Astrocyte (in vitro differentiated cells and primary cell): ENCODE measurements around the gene PSTK. TPM values are rescaled to one million over a fixed set of nuclear protein-coding genes. Genes with fewer than 3 reads are reported as not detected.

ENCODE experiments used
- DNase-seq: peaks from one replicate; pipeline ENCODE4 v3.0.0-alpha.2; 2010; ENCODE audit warnings: low read depth
- FAIRE-seq: peaks from 2 replicates; lab custom pipeline; 2011; peaks lifted over from hg19 to GRCh38; lab: Jason Lieb, UNC
- H2AFZ ChIP-seq: 2 replicates; pipeline ENCODE4 v1.6.0; 2012; ENCODE audit warnings: low read depth, low read length, inconsistent platforms
- H3K27ac ChIP-seq: 2 replicates; pipeline ENCODE4 v1.5.1; 2011; ENCODE audit warnings: low read depth, low read length, inconsistent platforms
- H3K27me3 ChIP-seq: 2 replicates; pipeline ENCODE4 v1.6.0; 2011; ENCODE audit warnings: low read length, inconsistent platforms; ENCODE audit not compliant: insufficient read depth
- H3K36me3 ChIP-seq: 2 replicates; pipeline ENCODE4 v1.5.1; 2011; ENCODE audit warnings: low read length, inconsistent platforms; ENCODE audit not compliant: insufficient read depth
- H3K4me1 ChIP-seq: 2 replicates; pipeline ENCODE4 v1.5.1; 2011; ENCODE audit warnings: low read length, inconsistent platforms; ENCODE audit not compliant: insufficient read depth
- H3K4me2 ChIP-seq: 2 replicates; pipeline ENCODE4 v1.6.0; 2012; ENCODE audit warnings: low read length, inconsistent platforms
- H3K4me3 ChIP-seq: 2 replicates; pipeline ENCODE4 v1.5.1; 2011; ENCODE audit warnings: low read depth, mild to moderate bottlenecking, low read length, inconsistent platforms; ENCODE audit not compliant: insufficient read depth
- H3K79me2 ChIP-seq: 2 replicates; pipeline ENCODE4 v1.6.0; 2012; ENCODE audit warnings: mild to moderate bottlenecking, low read length, inconsistent platforms; ENCODE audit not compliant: insufficient read depth
- H3K9ac ChIP-seq: 2 replicates; pipeline ENCODE4 v1.6.0; 2012; ENCODE audit warnings: mild to moderate bottlenecking, low read length, inconsistent platforms
- H3K9me3 ChIP-seq: 2 replicates; pipeline ENCODE4 v1.5.1; 2012; ENCODE audit warnings: low read depth, mild to moderate bottlenecking, low read length, inconsistent platforms; ENCODE audit not compliant: insufficient read depth
- H4K20me1 ChIP-seq: 2 replicates; pipeline ENCODE4 v1.6.0; 2012; ENCODE audit warnings: low read length, inconsistent platforms; ENCODE audit not compliant: insufficient read depth
- H3K27ac Mint-ChIP-seq: one replicate; pipeline ENCODE4 v1.8.0; 2021; ENCODE audit warnings: mild to moderate bottlenecking, mixed read lengths; ENCODE audit not compliant: unreplicated experiment
- H3K27me3 Mint-ChIP-seq: one replicate; pipeline ENCODE4 v1.8.0; 2021; ENCODE audit warnings: low read depth, mixed read lengths; ENCODE audit not compliant: unreplicated experiment
- H3K36me3 Mint-ChIP-seq: one replicate; pipeline ENCODE4 v1.8.0; 2021; ENCODE audit warnings: low read depth, mixed read lengths; ENCODE audit not compliant: unreplicated experiment
- H3K4me1 Mint-ChIP-seq: one replicate; pipeline ENCODE4 v1.8.0; 2021; ENCODE audit warnings: low read depth, mixed read lengths; ENCODE audit not compliant: unreplicated experiment
- H3K4me3 Mint-ChIP-seq: one replicate; pipeline ENCODE4 v1.8.0; 2021; ENCODE audit warnings: mild to moderate bottlenecking, moderate library complexity, mixed read lengths; ENCODE audit not compliant: unreplicated experiment
- H3K9me3 Mint-ChIP-seq: one replicate; pipeline ENCODE4 v1.8.0; 2021; ENCODE audit warnings: mild to moderate bottlenecking, mixed read lengths; ENCODE audit not compliant: unreplicated experiment
- EZH2 ChIP-seq: IDR thresholded peaks from 2 replicates; pipeline ENCODE4 v1.6.1; 2012; ENCODE audit warnings: mild to moderate bottlenecking, low read length, inconsistent platforms; ENCODE audit not compliant: insufficient read depth
- total RNA-seq: library from RNA; stranded (reverse); gene quantifications from 2 replicates; pipeline ENCODE4 v1.2.1, GENCODE V29; 2021
- TF ChIP-seq, protein P1 (sequence below): IDR thresholded peaks from 2 replicates; pipeline ENCODE4 v1.5.1; 2011; ENCODE audit warnings: low read depth, mild to moderate bottlenecking, inconsistent platforms, low read length, moderate library complexity; ENCODE audit not compliant: insufficient read depth

Gene PSTK
- total RNA-seq, 1 donor from 2014 or later = 4.8 TPM

GRCh38 chr10:122992031-122992585 lies 11.9 kb downstream of the PSTK start:
- H3K27ac Mint-ChIP-seq = no peak overlapping the region
- Histone ChIP-seq H3K27ac (no peak overlapping the region), H2AFZ (no peak overlapping the region), H3K36me3 (peaks cover 6% of the 10 kb centered on the region), H3K79me2 (peaks cover 3% of the 10 kb centered on the region), H3K9me3 (no peaks in the 10 kb centered on the region), H3K4me2 (no peak overlapping the region), H3K9ac (no peak overlapping the region), H3K4me3 (no peak overlapping the region), H3K4me1 (no peaks in the 10 kb centered on the region), H4K20me1 (peaks cover 6% of the 10 kb centered on the region), H3K27me3 (no peaks in the 10 kb centered on the region)
- H3K9me3 Mint-ChIP-seq = no peaks in the 10 kb centered on the region
- no peak overlapping the region for H3K4me3 Mint-ChIP-seq
- peaks cover 8% of the 10 kb centered on the region for H3K36me3 Mint-ChIP-seq
- DNase-seq (no peak), FAIRE-seq (no peak)
- H3K27me3 Mint-ChIP-seq = no peaks in the 10 kb centered on the region
- H3K4me1 Mint-ChIP-seq = peaks cover 5% of the 10 kb centered on the region
- TF ChIP-seq EZH2 = no peak
- TF ChIP-seq, protein P1, sequence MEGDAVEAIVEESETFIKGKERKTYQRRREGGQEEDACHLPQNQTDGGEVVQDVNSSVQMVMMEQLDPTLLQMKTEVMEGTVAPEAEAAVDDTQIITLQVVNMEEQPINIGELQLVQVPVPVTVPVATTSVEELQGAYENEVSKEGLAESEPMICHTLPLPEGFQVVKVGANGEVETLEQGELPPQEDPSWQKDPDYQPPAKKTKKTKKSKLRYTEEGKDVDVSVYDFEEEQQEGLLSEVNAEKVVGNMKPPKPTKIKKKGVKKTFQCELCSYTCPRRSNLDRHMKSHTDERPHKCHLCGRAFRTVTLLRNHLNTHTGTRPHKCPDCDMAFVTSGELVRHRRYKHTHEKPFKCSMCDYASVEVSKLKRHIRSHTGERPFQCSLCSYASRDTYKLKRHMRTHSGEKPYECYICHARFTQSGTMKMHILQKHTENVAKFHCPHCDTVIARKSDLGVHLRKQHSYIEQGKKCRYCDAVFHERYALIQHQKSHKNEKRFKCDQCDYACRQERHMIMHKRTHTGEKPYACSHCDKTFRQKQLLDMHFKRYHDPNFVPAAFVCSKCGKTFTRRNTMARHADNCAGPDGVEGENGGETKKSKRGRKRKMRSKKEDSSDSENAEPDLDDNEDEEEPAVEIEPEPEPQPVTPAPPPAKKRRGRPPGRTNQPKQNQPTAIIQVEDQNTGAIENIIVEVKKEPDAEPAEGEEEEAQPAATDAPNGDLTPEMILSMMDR = no peak

DNA sequence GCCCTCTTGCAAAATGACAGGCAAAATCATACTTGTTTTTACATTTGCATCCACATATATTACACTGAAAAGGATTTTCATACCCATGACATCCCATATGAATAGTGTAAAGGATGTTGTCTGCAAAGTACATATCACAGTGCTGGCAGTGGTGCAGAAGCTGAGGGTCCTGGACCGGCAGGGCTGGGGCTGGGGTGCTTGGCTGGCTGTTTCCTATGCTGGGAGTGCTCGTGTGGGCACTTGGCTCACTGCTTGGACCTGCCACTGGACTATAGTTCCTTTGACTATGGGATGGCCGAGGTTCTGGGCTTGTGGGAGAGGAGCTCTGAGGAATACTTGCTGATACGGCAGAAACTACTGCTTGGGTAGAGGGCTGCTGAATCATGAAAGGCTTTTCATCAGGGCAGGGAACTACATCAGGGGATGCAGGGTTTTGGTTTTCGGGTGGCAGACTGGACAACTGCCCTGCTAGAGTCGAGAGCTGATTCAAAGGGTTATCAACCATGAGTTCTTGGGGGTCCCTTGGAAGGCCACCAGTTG lies 13.7 kb downstream of the PSTK start:
- peaks cover 6% of the 10 kb centered on the region for H3K36me3 ChIP-seq
- Mint-ChIP-seq H3K4me1 (peaks cover 5% of the 10 kb centered on the region), H3K27me3 (no peaks in the 10 kb centered on the region), H3K36me3 (peaks cover 8% of the 10 kb centered on the region), H3K4me3 (no peak overlapping the region), H3K9me3 (no peaks in the 10 kb centered on the region), H3K27ac (no peak overlapping the region)
- peaks cover 10% of the 10 kb centered on the region for H3K79me2 ChIP-seq
- H3K4me1 ChIP-seq = no peaks in the 10 kb centered on the region
- H3K27me3 ChIP-seq = no peaks in the 10 kb centered on the region
- DNase-seq (no peak), FAIRE-seq (no peak)
- no peaks in the 10 kb centered on the region for H3K9me3 ChIP-seq
- no peak for TF ChIP-seq EZH2
- TF ChIP-seq, protein P1 = no peak
- H3K9ac ChIP-seq = no peak overlapping the region
- no peak overlapping the region for H2AFZ ChIP-seq
- H3K4me3 ChIP-seq = no peak overlapping the region
- peaks cover 19% of the 10 kb centered on the region for H4K20me1 ChIP-seq
- H3K27ac ChIP-seq = no peak overlapping the region
- H3K4me2 ChIP-seq = no peak overlapping the region

GRCh38 chr10:122995936-122996335 lies 15.7 kb downstream of the PSTK start:
- H3K27me3 Mint-ChIP-seq = no peaks in the 10 kb centered on the region
- FAIRE-seq = no peak
- Histone ChIP-seq H3K4me2 (no peak overlapping the region), H3K36me3 (peaks cover 6% of the 10 kb centered on the region), H3K4me1 (no peaks in the 10 kb centered on the region), H3K27me3 (no peaks in the 10 kb centered on the region), H4K20me1 (peaks cover 26% of the 10 kb centered on the region), H3K79me2 (peaks cover 28% of the 10 kb centered on the region), H3K27ac (no peak overlapping the region), H3K4me3 (no peak overlapping the region), H3K9me3 (no peaks in the 10 kb centered on the region), H2AFZ (no peak overlapping the region), H3K9ac (no peak overlapping the region)
- no peak for DNase-seq
- no peak overlapping the region for H3K27ac Mint-ChIP-seq
- no peaks in the 10 kb centered on the region for H3K4me1 Mint-ChIP-seq
- no peaks in the 10 kb centered on the region for H3K9me3 Mint-ChIP-seq
- no peak for TF ChIP-seq EZH2
- TF ChIP-seq, protein P1 = no peak
- no peak overlapping the region for H3K4me3 Mint-ChIP-seq
- peaks cover 8% of the 10 kb centered on the region for H3K36me3 Mint-ChIP-seq
